Gastroesophageal sphincter (tissue), 4 donors: Measurements from ENCODE around the gene ADAMTS17. TPM values are rescaled to one million over a fixed set of nuclear protein-coding genes. Genes with fewer than 3 reads are reported as not detected.

ENCODE experiments used
- ATAC-seq: fragments of 150-250 bp; one replicate; pipeline ENCODE4 v1.9.1; 2016; ENCODE audit warnings: mild to moderate bottlenecking, moderate library complexity
- H3K27ac ChIP-seq, 4 donors: fragments of 200-600 bp; sonication (generic) in 3 of 4; 1 replicate in 3 of 4; 2 replicates in 1 of 4; pipeline ENCODE4 v1.5.1; 2016 to 2019
- H3K27me3 ChIP-seq: fragments of 200-600 bp; sonication (generic); one replicate; pipeline ENCODE4 v1.5.1; 2019
- H3K36me3 ChIP-seq, 2 donors: fragments of 200-600 bp; sonication (generic); one replicate each; pipeline ENCODE4 v1.5.1; 2019; ENCODE audit warnings: control low read depth in 1 of 2
- H3K4me1 ChIP-seq, 3 donors: fragments of 200-600 bp; sonication (generic); 1 replicate in 2 of 3; 2 replicates in 1 of 3; pipeline ENCODE4 v1.5.1; 2016 to 2019; ENCODE audit warnings: control low read depth in 2 of 3
- H3K4me3 ChIP-seq, 2 donors: fragments of 200-600 bp; sonication (generic); one replicate each; pipeline ENCODE4 v1.5.1; 2019; ENCODE audit warnings: mild to moderate bottlenecking in 1 of 2, moderate library complexity in 1 of 2
- H3K9me3 ChIP-seq, 3 donors: fragments of 200-600 bp; sonication (generic); one replicate each; pipeline ENCODE4 v1.5.1; 2017 to 2019; ENCODE audit warnings: control low read depth in 2 of 3
- EP300 ChIP-seq: sonication (generic); formaldehyde crosslinking; IDR thresholded peaks from one replicate; pipeline ENCODE4 v1.6.1; 2017; ENCODE audit warnings: antibody characterized with exemption, mild to moderate bottlenecking
- POLR2A ChIP-seq, 2 donors: fragments of 450-650 bp; IDR thresholded peaks; one replicate each; pipeline ENCODE4 v1.6.1; 2017; ENCODE audit warnings: antibody characterized with exemption in 2 of 2, mild to moderate bottlenecking in 2 of 2, moderate library complexity in 1 of 2
- POLR2AphosphoS5 ChIP-seq: sonication (generic); formaldehyde crosslinking; IDR thresholded peaks from one replicate; pipeline ENCODE4 v1.6.1; 2017; ENCODE audit warnings: antibody characterized with exemption
- WGBS, 2 donors: methylation state at CpG; one replicate each; pipeline ENCODE4 v1.1.5; 2018; ENCODE audit warnings: low coverage in 1 of 2; 5-methylcytosine and 5-hydroxymethylcytosine counted together
- total RNA-seq, 4 donors: library from RNA; depleted of rRNA; stranded (reverse); fragments of >200 nt; gene quantifications; one replicate each; pipeline ENCODE4 v1.1.0, GENCODE V29; 2016
- TF ChIP-seq, protein P1 (sequence below), 4 experiments: fragments of 200-600 bp in 2 of 4; fragments of 450-650 bp in 2 of 4; sonication (generic) in 1 of 4; IDR thresholded peaks; one replicate each; pipeline ENCODE4 v1.5.1; 2017 to 2019; ENCODE audit warnings: antibody characterized with exemption in 4 of 4, mild to moderate bottlenecking in 2 of 4, moderate library complexity in 2 of 4

Gene ADAMTS17
- total RNA-seq, 4 donors from 2014 or later, result 4.9 to 14.0 (median 11.3) TPM

DNA sequence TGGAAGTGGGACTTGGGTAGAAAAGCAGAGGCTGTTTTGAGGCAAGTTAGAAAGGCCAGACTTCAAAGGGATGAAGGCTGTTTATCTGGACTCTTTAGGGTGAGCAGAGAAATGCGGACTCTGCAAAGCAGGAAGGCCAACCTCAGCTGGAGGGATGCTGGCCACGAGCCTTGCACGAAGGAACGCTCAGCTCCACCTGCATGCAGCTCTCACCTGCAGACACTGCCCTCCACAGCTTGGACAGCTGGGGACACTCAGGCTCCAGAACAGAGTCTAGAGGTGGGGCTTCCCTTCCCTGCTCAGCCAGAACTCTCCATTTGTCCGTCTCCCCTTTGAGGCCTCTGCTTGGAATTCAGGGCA is 229.7 kb downstream of the ADAMTS17 start:
- TF ChIP-seq, protein P1, sequence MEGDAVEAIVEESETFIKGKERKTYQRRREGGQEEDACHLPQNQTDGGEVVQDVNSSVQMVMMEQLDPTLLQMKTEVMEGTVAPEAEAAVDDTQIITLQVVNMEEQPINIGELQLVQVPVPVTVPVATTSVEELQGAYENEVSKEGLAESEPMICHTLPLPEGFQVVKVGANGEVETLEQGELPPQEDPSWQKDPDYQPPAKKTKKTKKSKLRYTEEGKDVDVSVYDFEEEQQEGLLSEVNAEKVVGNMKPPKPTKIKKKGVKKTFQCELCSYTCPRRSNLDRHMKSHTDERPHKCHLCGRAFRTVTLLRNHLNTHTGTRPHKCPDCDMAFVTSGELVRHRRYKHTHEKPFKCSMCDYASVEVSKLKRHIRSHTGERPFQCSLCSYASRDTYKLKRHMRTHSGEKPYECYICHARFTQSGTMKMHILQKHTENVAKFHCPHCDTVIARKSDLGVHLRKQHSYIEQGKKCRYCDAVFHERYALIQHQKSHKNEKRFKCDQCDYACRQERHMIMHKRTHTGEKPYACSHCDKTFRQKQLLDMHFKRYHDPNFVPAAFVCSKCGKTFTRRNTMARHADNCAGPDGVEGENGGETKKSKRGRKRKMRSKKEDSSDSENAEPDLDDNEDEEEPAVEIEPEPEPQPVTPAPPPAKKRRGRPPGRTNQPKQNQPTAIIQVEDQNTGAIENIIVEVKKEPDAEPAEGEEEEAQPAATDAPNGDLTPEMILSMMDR (IDR thresholded peaks at IDR 0.05), result no peak
- no peak for TF ChIP-seq POLR2AphosphoS5
- no peak for TF ChIP-seq POLR2A (IDR thresholded peaks at IDR 0.05)
- TF ChIP-seq EP300, result no peak
- peaks cover 3 to 65% (median 33%) of the 10 kb centered on the region in 3 donors for H3K4me1 ChIP-seq
- peaks cover 0 to 12% of the 10 kb centered on the region in 2 donors for H3K36me3 ChIP-seq
- H3K9me3 ChIP-seq, result no peaks in the 10 kb centered on the region
- no peaks in the 10 kb centered on the region for H3K27me3 ChIP-seq
- ATAC-seq, result no peak
- H3K4me3 ChIP-seq, result no peak overlapping the region
- H3K27ac ChIP-seq, result peak overlapping the region in 3 of 4 donors; percentile 68 to 80 (median 68)
- WGBS, 2 donors, result 52 to 100% methylated on average over 1 to 4 of the region's 5 CpGs

DNA sequence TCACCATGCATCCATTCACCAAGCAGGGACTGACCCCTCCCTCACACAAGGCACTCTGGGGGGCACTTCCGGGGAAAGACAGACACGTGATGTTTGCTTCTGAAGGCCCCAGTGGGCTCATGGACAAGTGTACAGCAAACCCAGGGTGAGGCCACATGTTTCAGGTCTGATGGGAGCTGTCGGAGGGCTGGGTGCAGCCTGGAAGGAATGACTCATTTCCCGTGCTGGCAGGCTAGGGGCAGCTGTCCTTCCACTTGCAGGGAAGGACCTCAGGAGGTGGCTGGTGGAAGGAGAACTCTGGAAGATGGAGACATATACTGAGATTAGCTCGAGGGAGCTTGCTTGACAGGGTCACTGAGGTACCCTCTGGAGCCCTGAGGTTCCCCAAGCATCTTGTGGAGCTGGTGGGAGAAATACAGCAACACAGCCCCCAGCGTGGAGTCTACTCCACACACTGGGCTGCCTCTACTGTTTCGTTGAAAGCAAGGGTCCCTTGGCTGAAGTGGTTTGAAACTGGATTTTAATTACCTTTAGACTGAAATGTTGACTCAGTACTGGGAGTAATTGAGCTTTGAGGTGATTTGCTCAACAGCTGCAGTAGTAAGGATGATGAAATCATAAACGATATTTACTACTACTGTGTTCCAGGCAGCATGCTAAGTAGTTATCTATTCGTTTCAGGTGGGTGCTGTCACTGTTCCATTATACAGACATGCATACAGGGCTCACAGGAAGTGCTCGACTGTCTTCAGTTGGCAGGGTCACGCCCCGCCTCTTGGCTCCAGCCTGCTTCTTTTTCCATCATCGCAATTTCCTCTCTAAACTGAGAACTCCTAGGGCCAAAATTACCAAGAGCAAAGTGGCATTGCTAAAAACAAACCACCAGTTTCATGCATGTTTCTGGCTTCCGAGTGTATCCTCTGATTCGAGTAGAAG is 230.4 kb downstream of the ADAMTS17 start:
- Histone ChIP-seq H3K27me3 (no peaks in the 10 kb centered on the region), H3K4me1 (peaks cover 3 to 59% (median 29%) of the 10 kb centered on the region in 3 donors), H3K4me3 (no peak overlapping the region), H3K27ac (peak overlapping the region in 3 of 4 donors; percentile 68 to 80 (median 68)), H3K9me3 (no peaks in the 10 kb centered on the region), H3K36me3 (peaks cover 0 to 12% of the 10 kb centered on the region in 2 donors)
- TF ChIP-seq POLR2AphosphoS5 (peak; percentile 18), POLR2A (IDR thresholded peaks at IDR 0.05) (no peak), EP300 (no peak)
- TF ChIP-seq, protein P1 (IDR thresholded peaks at IDR 0.05), result no peak
- WGBS, 2 donors, result 25 to 42% methylated on average over 10 to 13 of the region's 15 CpGs
- ATAC-seq, result peak; percentile 82

DNA sequence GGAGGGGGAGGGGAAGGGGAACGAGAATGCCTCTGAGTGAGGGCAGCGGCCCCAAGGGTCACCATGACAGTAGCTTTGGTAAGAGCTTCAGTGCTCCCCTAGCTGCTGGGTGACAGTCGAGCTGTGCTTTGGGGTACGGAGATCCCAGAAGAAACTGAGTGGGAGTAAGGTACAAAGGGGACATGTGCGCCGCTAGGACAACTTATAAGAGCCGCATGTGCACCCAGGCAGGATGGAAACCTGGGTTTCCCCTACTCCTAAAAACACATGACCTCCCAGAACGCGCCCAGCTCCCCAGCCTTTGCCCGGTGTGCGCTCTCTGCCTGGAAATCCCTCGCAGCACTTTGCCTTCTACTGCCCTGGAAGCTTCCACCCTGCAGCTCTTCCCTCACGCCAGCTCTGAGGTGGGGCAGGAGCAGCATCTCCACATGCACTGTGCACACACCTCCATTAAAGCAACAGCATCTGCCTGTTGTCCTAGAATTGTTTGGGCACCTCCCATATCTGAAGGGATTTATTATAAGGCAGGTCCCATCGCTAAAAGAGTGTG is 232.2 kb downstream of the ADAMTS17 start:
- H3K9me3 ChIP-seq, result no peaks in the 10 kb centered on the region
- ATAC-seq, result no peak
- 91 to 100% methylated on average over 2 to 13 of the region's 14 CpGs for WGBS, 2 donors
- H3K4me3 ChIP-seq, result no peak overlapping the region
- H3K27me3 ChIP-seq, result no peaks in the 10 kb centered on the region
- H3K4me1 ChIP-seq, result peaks cover 3 to 42% (median 21%) of the 10 kb centered on the region in 3 donors
- no peak overlapping the region for H3K27ac ChIP-seq
- H3K36me3 ChIP-seq, result peaks cover 0 to 12% of the 10 kb centered on the region in 2 donors
- TF ChIP-seq EP300 (no peak), POLR2AphosphoS5 (no peak), POLR2A (IDR thresholded peaks at IDR 0.05) (no peak)
- TF ChIP-seq, protein P1 (IDR thresholded peaks at IDR 0.05), result no peak

DNA sequence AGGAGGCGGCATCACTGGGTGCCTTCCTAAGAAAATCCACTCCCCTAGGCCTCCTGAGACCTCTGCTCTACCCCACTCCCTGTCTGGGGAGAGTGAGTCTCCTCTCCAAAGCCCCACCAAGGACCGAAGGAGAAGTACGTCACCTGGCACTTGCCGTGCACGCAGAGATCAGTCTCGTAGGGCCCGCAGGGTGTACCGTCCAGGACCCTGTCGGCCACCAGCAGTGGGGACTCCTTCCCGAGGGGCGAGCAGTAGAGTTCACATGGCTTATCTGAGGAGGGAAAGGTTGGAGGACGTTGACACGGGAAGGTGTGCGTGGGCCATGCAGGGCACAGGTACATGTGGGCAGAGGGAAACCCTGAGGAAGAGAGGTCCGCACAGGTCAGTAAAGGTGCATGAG is 232.9 kb downstream of the ADAMTS17 start:
- H3K9me3 ChIP-seq, result no peaks in the 10 kb centered on the region
- TF ChIP-seq POLR2A (IDR thresholded peaks at IDR 0.05), result no peak
- TF ChIP-seq, protein P1 (IDR thresholded peaks at IDR 0.05), result no peak
- TF ChIP-seq EP300, result no peak
- TF ChIP-seq POLR2AphosphoS5, result no peak
- no peaks in the 10 kb centered on the region for H3K27me3 ChIP-seq
- WGBS, 2 donors, result 83 to 100% methylated on average over 2 to 3 of the region's 15 CpGs
- no peak overlapping the region for H3K4me3 ChIP-seq
- H3K27ac ChIP-seq, result no peak overlapping the region
- ATAC-seq, result no peak
- peaks cover 3 to 35% (median 18%) of the 10 kb centered on the region in 3 donors for H3K4me1 ChIP-seq
- peaks cover 0 to 12% of the 10 kb centered on the region in 2 donors for H3K36me3 ChIP-seq
